ENCODE measurements around the gene PHF1.

GRCh38 chr6:33425668-33426577 lies 15.1 kb downstream of the PHF1 start:
- TF ChIP-seq CTCF (IDR thresholded peaks at IDR 0.05) (peak; percentile 44 to 58 (median 49)), POLR2A (IDR thresholded peaks at IDR 0.05) (peak; percentile 26)
